Pancreas (tissue), 10 donors: Measurements from ENCODE around the gene SEMA4D. TPM values are rescaled to one million over a fixed set of nuclear protein-coding genes. Genes with fewer than 3 reads are reported as not detected.

Experiments used
- ATAC-seq, 4 donors: fragments of 200-7000 bp; cut with Tn5 transposase; one replicate each; pipeline versions ENCODE4 v1.8.0 to v1.9.1; 2020; ENCODE audit warnings: mild to moderate bottlenecking in 4 of 4, moderate library complexity in 4 of 4
- DNase-seq, 6 donors: peaks; one replicate each; pipeline ENCODE4 v3.0.0-alpha.2; 2020
- FAIRE-seq: peaks from 2 replicates; lab custom pipeline; 2012; peaks lifted over from hg19 to GRCh38; lab: Jason Lieb, UNC
- H3K27ac ChIP-seq, 4 donors: fragments of 200-600 bp; sonication (generic); 1 replicate in 3 of 4; 2 replicates in 1 of 4; pipeline versions ENCODE4 v1.5.0 to v1.8.0; 2020
- H3K27me3 ChIP-seq, 4 donors: fragments of 200-600 bp; one replicate each; pipeline ENCODE4 v1.8.0; 2021
- H3K36me3 ChIP-seq, 3 donors: fragments of 200-600 bp; sonication (generic) in 1 of 3; one replicate each; pipeline versions ENCODE4 v1.5.0 to v1.8.0; 2020 to 2021
- H3K4me1 ChIP-seq, 3 donors: fragments of 200-600 bp; one replicate each; pipeline ENCODE4 v1.8.0; 2021
- H3K4me3 ChIP-seq, 4 donors: fragments of 200-600 bp; sonication (generic) in 2 of 4; one replicate each; pipeline versions ENCODE4 v1.5.0 to v1.8.0; 2020 to 2021
- H3K9me3 ChIP-seq, 4 donors: fragments of 200-600 bp; one replicate each; pipeline ENCODE4 v1.8.0; 2021
- CTCF ChIP-seq, 4 donors: fragments of 200-600 bp; sonication (generic) in 3 of 4; IDR thresholded peaks; one replicate each; pipeline versions ENCODE4 v1.5.0 to v1.8.0; 2021; ENCODE audit warnings: antibody characterized with exemption in 4 of 4
- WGBS, 2 donors: extraction: QIAGEN DNeasy Blood & Tissue Kit; methylation state at CpG; one replicate each; pipeline ENCODE4 v1.1.7; 2013; 5-methylcytosine and 5-hydroxymethylcytosine counted together
- intact Hi-C, 3 donors: fragments of 100-400 bp; cut with DNase I; formaldehyde crosslinking; loops; one replicate each; pipeline versions ENCODE4 v1.11.1 to v1.14.2; 2022
- polyA plus RNA-seq, 2 donors: library from polyadenylated mRNA; stranded (reverse); fragments of 200-250 nt; gene quantifications; one replicate each; pipeline ENCODE4 v1.2.3, GENCODE V29; 2013
- total RNA-seq, 6 donors: library from RNA; stranded (reverse); fragmentation: NEBNext Ultra II Directional in 4 of 6; extraction: Animal tissue kit (Norgen Biotek cat#: 25700) in 4 of 6; gene quantifications; one replicate each; pipeline versions ENCODE4 v1.2.1 to v1.2.4, GENCODE V29; 2021 to 2023
- donor health status: healthy with polysubstance abuse.
- donor health status: DM: no; HTN: no; CAD: no; lungs with moderate emphysema.
- donor health status: DM: no; HTN: no; CAD: no.
- donor health status: control.
- donor health status: control.
- donor health status: Bipolar disorder and iron deficiency.
- donor health status: DM: yes; HTN: yes; CAD: no.
- donor health status: DM: no; HTN: no; CAD: no.
- donor health status: DM: no; HTN: no; CAD: no.
- donor health status: DM: yes; HTN: yes; CAD: no.

The SEMA4D gene
- total and polyA plus RNA-seq, 8 donors, result 7.1 to 29.7 (median 12.9) TPM

GRCh38 chr9:89446961-89447310 is 51.0 kb downstream of the SEMA4D start:
- intact Hi-C loops, result no loop called here
- Histone ChIP-seq H3K27ac (no peak overlapping the region), H3K4me1 (no peaks in the 10 kb centered on the region), H3K9me3 (no peaks in the 10 kb centered on the region), H3K4me3 (no peak overlapping the region), H3K36me3 (no peaks in the 10 kb centered on the region), H3K27me3 (no peaks in the 10 kb centered on the region)
- TF ChIP-seq CTCF (IDR thresholded peaks at IDR 0.05), result no peak
- no peak for FAIRE-seq
- no peak for ATAC-seq
- 92 to 98% methylated on average over 8 of the region's 8 CpGs for WGBS, 2 donors
- peak in 1 of 6 donors; percentile 27 for DNase-seq

DNA sequence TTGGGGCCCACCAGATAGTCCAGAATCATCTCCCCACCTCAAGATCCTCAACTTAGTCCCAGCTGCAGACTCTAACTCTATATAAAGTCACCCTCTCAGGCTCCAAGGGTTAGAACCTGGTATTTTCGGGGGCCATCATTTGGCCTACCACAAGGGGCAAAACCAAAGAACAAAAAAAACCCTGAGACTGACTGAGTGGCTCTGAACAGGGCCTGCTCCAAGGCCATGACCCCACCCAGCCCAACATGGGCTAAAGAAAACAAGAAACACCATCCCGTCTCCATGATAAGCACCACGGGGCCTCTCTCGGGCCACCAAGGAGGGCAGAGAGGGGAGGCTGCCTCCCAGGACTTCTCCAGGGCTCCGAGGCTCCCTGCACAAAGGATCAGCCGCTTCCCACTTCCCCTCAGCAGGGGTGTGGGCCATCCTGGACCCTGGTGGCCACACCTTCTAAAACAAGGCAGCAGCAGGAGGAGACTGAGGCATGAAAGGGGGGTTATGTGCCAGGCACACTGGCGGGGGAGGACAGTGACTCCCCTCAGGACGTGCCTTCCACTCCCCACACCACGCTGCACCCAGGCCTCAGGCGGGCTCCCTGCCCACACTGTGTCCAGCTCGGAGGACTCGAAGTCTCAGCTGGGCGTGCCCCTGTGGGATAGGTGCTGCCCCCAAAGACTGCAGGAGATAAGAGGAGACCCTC is 51.5 kb downstream of the SEMA4D start:
- intact Hi-C loops, result no loop called here
- Histone ChIP-seq H3K4me1 (no peaks in the 10 kb centered on the region), H3K27ac (no peak overlapping the region), H3K27me3 (no peaks in the 10 kb centered on the region), H3K36me3 (no peaks in the 10 kb centered on the region), H3K9me3 (no peaks in the 10 kb centered on the region), H3K4me3 (no peak overlapping the region)
- peak in 1 of 6 donors; percentile 33 for DNase-seq
- WGBS, 2 donors, result 88 to 93% methylated on average over 13 of the region's 13 CpGs
- ATAC-seq, result no peak
- no peak for TF ChIP-seq CTCF (IDR thresholded peaks at IDR 0.05)
- FAIRE-seq, result no peak

DNA sequence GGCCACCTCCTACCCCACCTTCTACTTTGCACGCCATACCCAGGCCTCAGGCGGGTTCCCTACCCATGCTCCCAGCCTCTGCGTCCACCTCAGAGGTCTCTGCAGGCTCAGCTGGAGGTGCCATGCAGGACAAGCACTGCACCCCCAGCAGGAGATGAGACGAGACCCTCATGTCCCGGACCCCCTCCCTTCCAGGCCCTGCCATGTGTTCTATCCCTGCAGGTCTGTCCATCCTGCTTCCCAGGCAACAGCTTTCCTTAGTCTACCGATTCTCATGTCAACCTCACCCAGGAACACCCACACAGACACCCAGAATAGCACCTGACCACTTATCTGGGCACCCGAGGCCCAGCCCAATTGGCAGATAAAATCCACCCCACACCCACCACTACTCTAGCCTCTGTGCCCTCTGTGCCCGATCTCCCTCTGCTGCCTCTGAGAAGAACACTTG is 52.1 kb downstream of the SEMA4D start:
- FAIRE-seq, result no peak
- no peaks in the 10 kb centered on the region for H3K27me3 ChIP-seq
- H3K36me3 ChIP-seq, result no peaks in the 10 kb centered on the region
- no peaks in the 10 kb centered on the region for H3K4me1 ChIP-seq
- no peak overlapping the region for H3K27ac ChIP-seq
- WGBS, 2 donors, result 79 to 86% methylated on average over 8 of the region's 8 CpGs
- TF ChIP-seq CTCF (IDR thresholded peaks at IDR 0.05), result no peak
- H3K9me3 ChIP-seq, result no peaks in the 10 kb centered on the region
- no peak overlapping the region for H3K4me3 ChIP-seq
- intact Hi-C loops, result no loop called here
- DNase-seq, result peak in 1 of 6 donors; percentile 35
- no peak for ATAC-seq

DNA sequence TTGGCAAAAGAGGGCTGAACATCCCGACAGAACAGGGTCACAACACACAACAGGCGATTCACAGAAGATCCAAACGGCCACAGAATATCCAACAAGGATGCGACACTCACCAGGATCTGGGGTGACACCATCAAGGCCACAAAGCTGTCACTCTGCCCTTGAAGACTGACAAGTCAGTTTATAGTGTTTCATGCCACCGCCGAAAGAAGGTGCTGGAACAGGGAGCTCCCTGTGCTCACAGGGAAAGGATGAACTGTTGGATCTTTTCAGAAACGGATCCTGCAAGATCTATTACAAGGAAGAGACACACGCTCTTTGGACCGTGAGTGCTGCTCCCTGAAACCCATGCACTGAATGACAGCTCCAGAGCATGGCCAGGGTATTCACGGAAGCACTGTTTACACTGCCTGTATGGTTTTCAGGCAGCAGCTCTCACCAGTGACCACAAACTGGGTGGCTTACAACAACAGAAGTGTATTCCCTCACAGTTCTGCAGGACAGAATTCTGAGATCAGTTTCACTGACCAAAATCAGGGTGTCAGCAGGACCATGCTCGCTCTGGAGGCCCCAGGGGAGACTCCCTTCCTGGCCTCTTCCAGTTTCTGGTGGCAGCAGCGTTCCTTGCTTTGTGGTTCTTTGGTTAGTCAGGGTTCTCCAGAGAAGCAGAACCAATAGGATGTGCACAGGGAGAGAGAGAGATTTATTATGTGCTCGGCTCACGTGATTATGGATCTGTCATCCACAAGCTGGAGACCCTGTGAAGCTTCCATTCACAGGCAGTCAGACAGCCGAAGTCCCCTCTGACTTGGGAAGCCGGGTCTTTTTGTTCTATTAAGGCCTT is 52.8 kb downstream of the SEMA4D start:
- no peak for TF ChIP-seq CTCF (IDR thresholded peaks at IDR 0.05)
- Histone ChIP-seq H3K4me1 (no peaks in the 10 kb centered on the region), H3K4me3 (no peak overlapping the region), H3K36me3 (no peaks in the 10 kb centered on the region), H3K27ac (no peak overlapping the region), H3K9me3 (no peaks in the 10 kb centered on the region), H3K27me3 (no peaks in the 10 kb centered on the region)
- 86 to 91% methylated on average over 16 of the region's 16 CpGs for WGBS, 2 donors
- DNase-seq (no peak), ATAC-seq (no peak), FAIRE-seq (no peak)
- intact Hi-C loops, result no loop called here
